Endothelial cell of umbilical vein (primary cell): ENCODE results near the gene PDGFRB. TPM values are rescaled to one million over a fixed set of nuclear protein-coding genes. Genes with fewer than 3 reads are reported as not detected.

Experiments
- BruUV-seq: library from RNA; stranded (reverse); fragments of 400-500 nt; replicated peaks from 2 replicates; lab custom pipeline; 2021; lab: Mats Ljungman, UMichigan
- CTCF ChIA-PET: fragments of 300-600, 350-600 bp; sonication (Branson Sonifier 250); formaldehyde crosslinking; loops from one replicate; lab custom pipeline; 2021; ENCODE audit warnings: antibody characterized with exemption, inconsistent platforms; lab: Charles Lee
- POLR2A ChIA-PET: fragments of 300-600, 350-600 bp; sonication (Branson Sonifier 250); formaldehyde crosslinking; loops from one replicate; lab custom pipeline; 2021; ENCODE audit warnings: antibody characterized with exemption, inconsistent platforms; lab: Charles Lee
- DNase-seq: peaks from one replicate; pipeline ENCODE4 v3.0.0-alpha.2; 2011; ENCODE audit warnings: low read depth, low spot score
- FAIRE-seq: peaks from 2 replicates; lab custom pipeline; 2011; peaks lifted over from hg19 to GRCh38; lab: Jason Lieb, UNC
- H2AFZ ChIP-seq: 2 replicates; pipeline ENCODE4 v1.6.0; 2012; ENCODE audit warnings: low read depth, low read length, control low read depth, inconsistent platforms
- H3K27ac ChIP-seq: 2 replicates; pipeline ENCODE4 v1.5.1; 2011; ENCODE audit warnings: low read depth, mild to moderate bottlenecking, control low read depth, low read length, moderate library complexity; ENCODE audit not compliant: insufficient read depth
- H3K27me3 ChIP-seq, 2 experiments: 2 replicates each; pipeline versions ENCODE4 v1.6.0 to v1.6.1; 2011; ENCODE audit warnings: low read length in 2 of 2, mixed read lengths in 1 of 2; ENCODE audit not compliant: control insufficient read depth in 2 of 2, insufficient read depth in 2 of 2
- H3K36me3 ChIP-seq, 2 experiments: 2 replicates in 1 of 2; 3 replicates in 1 of 2; pipeline ENCODE4 v1.5.1; 2011; ENCODE audit warnings: low read length in 2 of 2, mild to moderate bottlenecking in 1 of 2, moderate library complexity in 1 of 2; ENCODE audit not compliant: control insufficient read depth in 2 of 2, insufficient read depth in 2 of 2; ENCODE audit errors: extremely low read depth in 1 of 2
- H3K4me1 ChIP-seq: 3 replicates; pipeline ENCODE4 v1.5.1; 2011; ENCODE audit warnings: mild to moderate bottlenecking, low read length; ENCODE audit not compliant: control insufficient read depth, insufficient read depth; ENCODE audit errors: extremely low read depth
- H3K4me2 ChIP-seq: 2 replicates; pipeline ENCODE4 v1.6.1; 2011; ENCODE audit warnings: low read length, control low read depth, mixed read lengths; ENCODE audit not compliant: insufficient read depth
- H3K4me3 ChIP-seq, 3 experiments: fragments of 200-600 bp in 1 of 3; sonication (generic), shearing (Covaris generic) in 1 of 3; replicated peaks in 1 of 3; 2 replicates each; pipeline ENCODE4 v1.5.1; 2011 to 2016; ENCODE audit warnings: control low read depth in 3 of 3, low read length in 3 of 3, mild to moderate bottlenecking in 2 of 3, inconsistent platforms in 1 of 3, low read depth in 1 of 3, moderate library complexity in 1 of 3; ENCODE audit not compliant: insufficient read depth in 1 of 3
- H3K79me2 ChIP-seq: 2 replicates; pipeline ENCODE4 v1.6.0; 2012; ENCODE audit warnings: low read length, inconsistent platforms; ENCODE audit not compliant: control insufficient read depth, insufficient read depth
- H3K9ac ChIP-seq: replicated peaks from 2 replicates; pipeline ENCODE3; 2011; ENCODE audit warnings: low read length, control low read depth; ENCODE audit not compliant: insufficient read depth; ENCODE audit errors: extremely low read depth
- H3K9me1 ChIP-seq: replicated peaks from 3 replicates; pipeline ENCODE4 v1.6.0; 2011; ENCODE audit warnings: mild to moderate bottlenecking, low read length; ENCODE audit not compliant: control insufficient read depth, insufficient read depth; ENCODE audit errors: extremely low read depth
- H3K9me3 ChIP-seq: replicated peaks from 2 replicates; pipeline ENCODE4 v1.5.1; 2012; ENCODE audit warnings: low read length, inconsistent platforms; ENCODE audit not compliant: control insufficient read depth, insufficient read depth
- H4K20me1 ChIP-seq: replicated peaks from 2 replicates; pipeline ENCODE3; 2011; ENCODE audit warnings: mild to moderate bottlenecking, low read length; ENCODE audit not compliant: control insufficient read depth, insufficient read depth; ENCODE audit errors: extremely low read depth
- CTCF ChIP-seq, 2 donors: IDR thresholded peaks; 1 replicate in 1 of 2; 2 replicates in 1 of 2; pipeline ENCODE4 v1.5.1; 2011; ENCODE audit warnings: low read length in 2 of 2, mild to moderate bottlenecking in 2 of 2, moderate library complexity in 2 of 2, control low read depth in 1 of 2, inconsistent platforms in 1 of 2, low read depth in 1 of 2; ENCODE audit not compliant: insufficient read depth in 1 of 2; ENCODE audit errors: extremely low read depth in 1 of 2
- EZH2 ChIP-seq: IDR thresholded peaks from 2 replicates; pipeline ENCODE4 v1.6.1; 2012; ENCODE audit warnings: borderline replicate concordance, low read depth, mild to moderate bottlenecking, moderate library complexity, low read length, inconsistent platforms; ENCODE audit not compliant: severe bottlenecking
- FOS ChIP-seq: IDR thresholded peaks from 2 replicates; pipeline ENCODE4 v1.6.1; 2011; ENCODE audit warnings: mild to moderate bottlenecking, low read length, moderate library complexity, borderline replicate concordance; ENCODE audit not compliant: insufficient read depth
- GATA2 ChIP-seq: IDR thresholded peaks from 2 replicates; pipeline ENCODE4 v1.7.0; 2011; ENCODE audit warnings: low read depth, mild to moderate bottlenecking, moderate library complexity, mixed read lengths, low read length; ENCODE audit not compliant: insufficient read length, insufficient read depth
- JUN ChIP-seq: IDR thresholded peaks from 2 replicates; pipeline ENCODE4 v1.6.1; 2011; ENCODE audit warnings: borderline replicate concordance, low read depth; ENCODE audit not compliant: insufficient read length, insufficient read depth
- MAX ChIP-seq: IDR thresholded peaks from 2 replicates; pipeline ENCODE4 v1.6.1; 2011; ENCODE audit not compliant: insufficient read depth, insufficient read length
- MYC ChIP-seq: IDR thresholded peaks from one replicate; pipeline ENCODE4 v1.6.1; 2011; ENCODE audit warnings: mild to moderate bottlenecking, low read depth, low read length
- POLR2A ChIP-seq: IDR thresholded peaks from 2 replicates; pipeline ENCODE4 v1.6.1; 2012; ENCODE audit warnings: low read depth, mild to moderate bottlenecking, control low read depth, low read length
- POLR2AphosphoS5 ChIP-seq: IDR thresholded peaks from 2 replicates; pipeline ENCODE4 v1.6.1; 2012; ENCODE audit warnings: low read depth, mild to moderate bottlenecking, control low read depth, low read length, moderate library complexity; ENCODE audit not compliant: insufficient read depth
- dilution Hi-C: fragments of 300-500 bp; cut with MboI; formaldehyde crosslinking; loops from one replicate; pipeline ENCODE4 v1.15.0; 2019; ENCODE audit warnings: low sequenced_read_pairs; ENCODE audit not compliant: extremely low pct_ligation_motif_present
- intact Hi-C: fragments of 100-400 bp; cut with micrococcal nuclease; formaldehyde crosslinking; loops from one replicate; pipeline ENCODE4 v1.10.0; 2022
- polyA plus RNA-seq, 4 experiments: library from polyadenylated mRNA; depleted of rRNA in 3 of 4; stranded (reverse) in 3 of 4; unstranded in 1 of 4; fragments of >200 nt; gene quantifications; 2 replicates each; pipeline versions ENCODE4 v1.2.1 to v1.2.3, GENCODE V29; 2011 to 2012; ENCODE audit warnings: missing spikeins in 1 of 4
- total RNA-seq: library from RNA; stranded (reverse); gene quantifications from 2 replicates; pipeline ENCODE4 v1.2.3, GENCODE V29; 2021

PDGFRB gene
- total and polyA plus RNA-seq, 2 donors (not counting 3 experiments of a cell fraction or from before 2014, with no cell fraction given), result 1.4 to 1.7 TPM

GRCh38 chr5:150202501-150202900 lies 46.9 kb upstream of the PDGFRB start:
- Histone ChIP-seq H3K4me1 (no peaks in the 10 kb centered on the region), H3K9ac (no peak overlapping the region), H3K27ac (no peak overlapping the region), H3K9me1 (no peaks in the 10 kb centered on the region), H3K79me2 (no peaks in the 10 kb centered on the region), H2AFZ (no peak overlapping the region), H3K36me3 (no peaks in the 10 kb centered on the region), H3K4me3 (no peak overlapping the region), H3K9me3 (no peaks in the 10 kb centered on the region), H3K27me3 (peaks cover 3 to 6% of the 10 kb centered on the region in 2 experiments), H4K20me1 (no peaks in the 10 kb centered on the region), H3K4me2 (no peak overlapping the region)
- ChIA-PET CTCF (no interaction called here), POLR2A (no interaction called here)
- dilution Hi-C loops (no loop called here), intact Hi-C loops (no loop called here)
- no TSS peak for BruUV-seq
- DNase-seq (no peak), FAIRE-seq (no peak)
- TF ChIP-seq MYC (no peak), EZH2 (no peak), FOS (no peak), GATA2 (no peak), JUN (no peak), MAX (no peak), POLR2AphosphoS5 (no peak), POLR2A (no peak), CTCF (IDR thresholded peaks at IDR 0.05; ENCODE audit: extremely low read depth in 1 of 2, insufficient read depth in 1 of 2, low read depth in 1 of 2, low read length in 2 of 2) (no peak)
